Endothelial cell of umbilical vein (primary cell): ENCODE data around the gene MARCHF11. TPM values are rescaled to one million over a fixed set of nuclear protein-coding genes. Genes with fewer than 3 reads are reported as not detected.

Experiments used
- BruUV-seq: library from RNA; stranded (reverse); fragments of 400-500 nt; replicated peaks from 2 replicates; lab custom pipeline; 2021; lab: Mats Ljungman, UMichigan
- CTCF ChIA-PET: fragments of 300-600, 350-600 bp; sonication (Branson Sonifier 250); formaldehyde crosslinking; loops from one replicate; lab custom pipeline; 2021; ENCODE audit warnings: antibody characterized with exemption, inconsistent platforms; lab: Charles Lee
- POLR2A ChIA-PET: fragments of 300-600, 350-600 bp; sonication (Branson Sonifier 250); formaldehyde crosslinking; loops from one replicate; lab custom pipeline; 2021; ENCODE audit warnings: antibody characterized with exemption, inconsistent platforms; lab: Charles Lee
- DNase-seq: peaks from one replicate; pipeline ENCODE4 v3.0.0-alpha.2; 2011; ENCODE audit warnings: low read depth, low spot score
- FAIRE-seq: peaks from 2 replicates; lab custom pipeline; 2011; peaks lifted over from hg19 to GRCh38; lab: Jason Lieb, UNC
- H2AFZ ChIP-seq: 2 replicates; pipeline ENCODE4 v1.6.0; 2012; ENCODE audit warnings: low read depth, low read length, control low read depth, inconsistent platforms
- H3K27ac ChIP-seq: 2 replicates; pipeline ENCODE4 v1.5.1; 2011; ENCODE audit warnings: low read depth, mild to moderate bottlenecking, control low read depth, low read length, moderate library complexity; ENCODE audit not compliant: insufficient read depth
- H3K27me3 ChIP-seq, 2 experiments: 2 replicates each; pipeline versions ENCODE4 v1.6.0 to v1.6.1; 2011; ENCODE audit warnings: low read length in 2 of 2, mixed read lengths in 1 of 2; ENCODE audit not compliant: control insufficient read depth in 2 of 2, insufficient read depth in 2 of 2
- H3K36me3 ChIP-seq, 2 experiments: 2 replicates in 1 of 2; 3 replicates in 1 of 2; pipeline ENCODE4 v1.5.1; 2011; ENCODE audit warnings: low read length in 2 of 2, mild to moderate bottlenecking in 1 of 2, moderate library complexity in 1 of 2; ENCODE audit not compliant: control insufficient read depth in 2 of 2, insufficient read depth in 2 of 2; ENCODE audit errors: extremely low read depth in 1 of 2
- H3K4me1 ChIP-seq: 3 replicates; pipeline ENCODE4 v1.5.1; 2011; ENCODE audit warnings: mild to moderate bottlenecking, low read length; ENCODE audit not compliant: control insufficient read depth, insufficient read depth; ENCODE audit errors: extremely low read depth
- H3K4me2 ChIP-seq: 2 replicates; pipeline ENCODE4 v1.6.1; 2011; ENCODE audit warnings: low read length, control low read depth, mixed read lengths; ENCODE audit not compliant: insufficient read depth
- H3K4me3 ChIP-seq, 3 experiments: fragments of 200-600 bp in 1 of 3; sonication (generic), shearing (Covaris generic) in 1 of 3; replicated peaks in 1 of 3; 2 replicates each; pipeline ENCODE4 v1.5.1; 2011 to 2016; ENCODE audit warnings: control low read depth in 3 of 3, low read length in 3 of 3, mild to moderate bottlenecking in 2 of 3, inconsistent platforms in 1 of 3, low read depth in 1 of 3, moderate library complexity in 1 of 3; ENCODE audit not compliant: insufficient read depth in 1 of 3
- H3K79me2 ChIP-seq: 2 replicates; pipeline ENCODE4 v1.6.0; 2012; ENCODE audit warnings: low read length, inconsistent platforms; ENCODE audit not compliant: control insufficient read depth, insufficient read depth
- H3K9ac ChIP-seq: replicated peaks from 2 replicates; pipeline ENCODE3; 2011; ENCODE audit warnings: low read length, control low read depth; ENCODE audit not compliant: insufficient read depth; ENCODE audit errors: extremely low read depth
- H3K9me1 ChIP-seq: replicated peaks from 3 replicates; pipeline ENCODE4 v1.6.0; 2011; ENCODE audit warnings: mild to moderate bottlenecking, low read length; ENCODE audit not compliant: control insufficient read depth, insufficient read depth; ENCODE audit errors: extremely low read depth
- H3K9me3 ChIP-seq: replicated peaks from 2 replicates; pipeline ENCODE4 v1.5.1; 2012; ENCODE audit warnings: low read length, inconsistent platforms; ENCODE audit not compliant: control insufficient read depth, insufficient read depth
- H4K20me1 ChIP-seq: replicated peaks from 2 replicates; pipeline ENCODE3; 2011; ENCODE audit warnings: mild to moderate bottlenecking, low read length; ENCODE audit not compliant: control insufficient read depth, insufficient read depth; ENCODE audit errors: extremely low read depth
- CTCF ChIP-seq, 2 donors: IDR thresholded peaks; 1 replicate in 1 of 2; 2 replicates in 1 of 2; pipeline ENCODE4 v1.5.1; 2011; ENCODE audit warnings: low read length in 2 of 2, mild to moderate bottlenecking in 2 of 2, moderate library complexity in 2 of 2, control low read depth in 1 of 2, inconsistent platforms in 1 of 2, low read depth in 1 of 2; ENCODE audit not compliant: insufficient read depth in 1 of 2; ENCODE audit errors: extremely low read depth in 1 of 2
- EZH2 ChIP-seq: IDR thresholded peaks from 2 replicates; pipeline ENCODE4 v1.6.1; 2012; ENCODE audit warnings: borderline replicate concordance, low read depth, mild to moderate bottlenecking, moderate library complexity, low read length, inconsistent platforms; ENCODE audit not compliant: severe bottlenecking
- FOS ChIP-seq: IDR thresholded peaks from 2 replicates; pipeline ENCODE4 v1.6.1; 2011; ENCODE audit warnings: mild to moderate bottlenecking, low read length, moderate library complexity, borderline replicate concordance; ENCODE audit not compliant: insufficient read depth
- GATA2 ChIP-seq: IDR thresholded peaks from 2 replicates; pipeline ENCODE4 v1.7.0; 2011; ENCODE audit warnings: low read depth, mild to moderate bottlenecking, moderate library complexity, mixed read lengths, low read length; ENCODE audit not compliant: insufficient read length, insufficient read depth
- JUN ChIP-seq: IDR thresholded peaks from 2 replicates; pipeline ENCODE4 v1.6.1; 2011; ENCODE audit warnings: borderline replicate concordance, low read depth; ENCODE audit not compliant: insufficient read length, insufficient read depth
- MAX ChIP-seq: IDR thresholded peaks from 2 replicates; pipeline ENCODE4 v1.6.1; 2011; ENCODE audit not compliant: insufficient read depth, insufficient read length
- MYC ChIP-seq: IDR thresholded peaks from one replicate; pipeline ENCODE4 v1.6.1; 2011; ENCODE audit warnings: mild to moderate bottlenecking, low read depth, low read length
- POLR2A ChIP-seq: IDR thresholded peaks from 2 replicates; pipeline ENCODE4 v1.6.1; 2012; ENCODE audit warnings: low read depth, mild to moderate bottlenecking, control low read depth, low read length
- POLR2AphosphoS5 ChIP-seq: IDR thresholded peaks from 2 replicates; pipeline ENCODE4 v1.6.1; 2012; ENCODE audit warnings: low read depth, mild to moderate bottlenecking, control low read depth, low read length, moderate library complexity; ENCODE audit not compliant: insufficient read depth
- dilution Hi-C: fragments of 300-500 bp; cut with MboI; formaldehyde crosslinking; loops from one replicate; pipeline ENCODE4 v1.15.0; 2019; ENCODE audit warnings: low sequenced_read_pairs; ENCODE audit not compliant: extremely low pct_ligation_motif_present
- intact Hi-C: fragments of 100-400 bp; cut with micrococcal nuclease; formaldehyde crosslinking; loops from one replicate; pipeline ENCODE4 v1.10.0; 2022
- polyA plus RNA-seq, 4 experiments: library from polyadenylated mRNA; depleted of rRNA in 3 of 4; stranded (reverse) in 3 of 4; unstranded in 1 of 4; fragments of >200 nt; gene quantifications; 2 replicates each; pipeline versions ENCODE4 v1.2.1 to v1.2.3, GENCODE V29; 2011 to 2012; ENCODE audit warnings: missing spikeins in 1 of 4
- total RNA-seq: library from RNA; stranded (reverse); gene quantifications from 2 replicates; pipeline ENCODE4 v1.2.3, GENCODE V29; 2021

Gene MARCHF11
- total and polyA plus RNA-seq, 2 donors (not counting 3 experiments of a cell fraction or from before 2014, with no cell fraction given), result not detected

- Histone ChIP-seq H3K36me3 (no peaks in the 10 kb centered on the region), H4K20me1 (no peaks in the 10 kb centered on the region), H3K9ac (no peak overlapping the region), H2AFZ (no peak overlapping the region), H3K9me3 (no peaks in the 10 kb centered on the region), H3K4me1 (no peaks in the 10 kb centered on the region), H3K27me3 (peaks cover 0 to 3% of the 10 kb centered on the region in 2 experiments), H3K9me1 (no peaks in the 10 kb centered on the region), H3K4me3 (no peak overlapping the region), H3K27ac (no peak overlapping the region), H3K79me2 (no peaks in the 10 kb centered on the region), H3K4me2 (no peak overlapping the region)
- TF ChIP-seq GATA2 (no peak), MAX (no peak), JUN (no peak), POLR2AphosphoS5 (no peak), MYC (no peak), FOS (no peak), CTCF (IDR thresholded peaks at IDR 0.05; ENCODE audit: extremely low read depth in 1 of 2, insufficient read depth in 1 of 2, low read depth in 1 of 2, low read length in 2 of 2) (no peak), EZH2 (no peak), POLR2A (no peak)
- FAIRE-seq, result no peak
- no TSS peak for BruUV-seq
- CTCF ChIA-PET, result interaction anchor here (1.0 kb wide), 1 partner anchor 12 kb away, joined by 4 read pairs; no protein-coding TSS in a partner anchor
- no peak for DNase-seq
- POLR2A ChIA-PET, result no interaction called here
- dilution Hi-C loops (no loop called here), intact Hi-C loops (no loop called here)
Measured at GRCh38 chr5:16037121-16037845, 142.3 kb downstream of the MARCHF11 start.
